GM21390 (cell line): ENCODE data around the gene MCCD1.

Experiments
- ATAC-seq: cut with Tn5 transposase; IDR thresholded peaks from one replicate; pipeline ENCODE4 v1.9.1; 2021; ENCODE audit not compliant: unreplicated experiment

MCCD1 gene

DNA sequence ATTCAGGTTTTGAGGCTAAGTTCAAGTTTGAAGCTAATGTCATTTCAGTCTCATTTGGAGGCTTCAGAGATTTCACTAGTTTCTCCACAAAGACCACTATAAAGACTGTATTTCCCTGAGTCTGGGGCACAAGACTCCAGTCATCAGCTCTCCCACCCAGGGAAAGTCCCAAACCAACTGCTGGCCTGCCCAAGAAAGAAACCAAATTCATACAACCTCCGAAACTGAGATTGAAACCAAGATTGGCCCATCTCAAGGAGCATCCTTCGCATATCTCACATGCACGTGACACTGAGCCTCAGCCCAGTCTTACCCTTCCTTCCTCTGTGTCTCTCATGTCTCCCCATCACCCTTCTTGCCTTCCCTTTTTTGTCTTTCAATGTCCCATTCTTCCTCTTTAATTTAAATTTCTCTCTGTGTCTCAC, 39.8 kb downstream of the MCCD1 start:
- ATAC-seq: peak; percentile 56

DNA sequence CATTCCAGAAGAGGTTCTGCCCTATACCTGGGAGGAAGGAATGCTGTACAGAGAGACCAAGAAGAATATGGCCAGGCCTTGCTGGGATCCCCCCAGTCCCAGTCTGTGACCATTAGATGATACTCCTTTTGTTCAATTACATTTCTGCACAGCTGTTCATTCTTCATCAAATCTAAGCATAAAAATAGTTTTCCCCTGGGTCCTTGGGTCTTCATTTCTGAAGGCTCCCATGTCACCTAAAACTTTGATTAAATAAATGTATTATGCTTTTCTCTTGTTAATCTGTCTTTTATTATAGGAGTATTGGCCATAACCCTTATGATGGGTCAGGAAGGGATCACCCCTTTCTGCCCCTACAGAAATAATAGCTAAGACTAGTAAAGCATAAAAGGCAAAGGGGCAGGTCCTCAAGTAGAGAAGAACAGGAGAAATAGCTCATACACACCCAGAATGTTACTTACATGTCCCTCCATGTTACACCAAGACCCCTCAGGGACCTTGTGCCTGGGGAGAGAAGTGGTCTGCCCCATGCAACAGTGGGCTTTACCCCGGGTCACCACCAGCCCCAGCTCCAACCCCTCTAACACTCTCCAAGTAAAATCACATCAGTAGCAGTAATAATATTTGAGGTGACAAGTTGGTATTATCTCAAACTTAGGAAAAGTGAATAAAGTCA, 41.2 kb downstream of the MCCD1 start:
- no peak for ATAC-seq

DNA sequence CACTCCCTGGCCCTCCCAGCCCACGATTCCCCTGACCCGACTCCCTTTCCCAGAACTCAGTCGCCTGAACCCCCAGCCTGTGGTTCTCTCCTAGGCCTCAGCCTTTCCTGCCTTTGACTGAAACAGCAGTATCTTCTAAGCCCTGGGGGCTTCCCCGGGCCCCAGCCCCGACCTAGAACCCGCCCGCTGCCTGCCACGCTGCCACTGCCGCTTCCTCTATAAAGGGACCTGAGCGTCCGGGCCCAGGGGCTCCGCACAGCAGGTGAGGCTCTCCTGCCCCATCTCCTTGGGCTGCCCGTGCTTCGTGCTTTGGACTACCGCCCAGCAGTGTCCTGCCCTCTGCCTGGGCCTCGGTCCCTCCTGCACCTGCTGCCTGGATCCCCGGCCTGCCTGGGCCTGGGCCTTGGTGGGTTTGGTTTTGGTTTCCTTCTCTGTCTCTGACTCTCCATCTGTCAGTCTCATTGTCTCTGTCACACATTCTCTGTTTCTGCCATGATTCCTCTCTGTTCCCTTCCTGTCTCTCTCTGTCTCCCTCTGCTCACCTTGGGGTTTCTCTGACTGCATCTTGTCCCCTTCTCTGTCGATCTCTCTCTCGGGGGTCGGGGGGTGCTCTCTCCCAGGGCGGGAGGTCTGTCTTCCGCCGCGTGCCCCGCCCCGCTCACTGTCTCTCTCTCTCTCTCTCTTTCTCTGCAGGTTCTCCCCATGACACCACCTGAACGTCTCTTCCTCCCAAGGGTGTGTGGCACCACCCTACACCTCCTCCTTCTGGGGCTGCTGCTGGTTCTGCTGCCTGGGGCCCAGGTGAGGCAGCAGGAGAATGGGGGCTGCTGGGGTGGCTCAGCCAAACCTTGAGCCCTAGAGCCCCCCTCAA, 43.5 kb downstream of the MCCD1 start, which contains the start of gene LTA:
TSS of gene LTA (plus strand) at position 249 of the 871 bp plus-strand sequence. CDS start at position 703, 454 bp downstream.
- no peak for ATAC-seq

DNA sequence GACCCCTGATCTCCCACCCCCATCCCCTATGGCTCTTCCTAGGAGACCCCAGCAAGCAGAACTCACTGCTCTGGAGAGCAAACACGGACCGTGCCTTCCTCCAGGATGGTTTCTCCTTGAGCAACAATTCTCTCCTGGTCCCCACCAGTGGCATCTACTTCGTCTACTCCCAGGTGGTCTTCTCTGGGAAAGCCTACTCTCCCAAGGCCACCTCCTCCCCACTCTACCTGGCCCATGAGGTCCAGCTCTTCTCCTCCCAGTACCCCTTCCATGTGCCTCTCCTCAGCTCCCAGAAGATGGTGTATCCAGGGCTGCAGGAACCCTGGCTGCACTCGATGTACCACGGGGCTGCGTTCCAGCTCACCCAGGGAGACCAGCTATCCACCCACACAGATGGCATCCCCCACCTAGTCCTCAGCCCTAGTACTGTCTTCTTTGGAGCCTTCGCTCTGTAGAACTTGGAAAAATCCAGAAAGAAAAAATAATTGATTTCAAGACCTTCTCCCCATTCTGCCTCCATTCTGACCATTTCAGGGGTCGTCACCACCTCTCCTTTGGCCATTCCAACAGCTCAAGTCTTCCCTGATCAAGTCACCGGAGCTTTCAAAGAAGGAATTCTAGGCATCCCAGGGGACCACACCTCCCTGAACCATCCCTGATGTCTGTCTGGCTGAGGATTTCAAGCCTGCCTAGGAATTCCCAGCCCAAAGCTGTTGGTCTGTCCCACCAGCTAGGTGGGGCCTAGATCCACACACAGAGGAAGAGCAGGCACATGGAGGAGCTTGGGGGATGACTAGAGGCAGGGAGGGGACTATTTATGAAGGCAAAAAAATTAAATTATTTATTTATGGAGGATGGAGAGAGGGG, 44.7 kb downstream of the MCCD1 start:
- ATAC-seq: no peak

DNA sequence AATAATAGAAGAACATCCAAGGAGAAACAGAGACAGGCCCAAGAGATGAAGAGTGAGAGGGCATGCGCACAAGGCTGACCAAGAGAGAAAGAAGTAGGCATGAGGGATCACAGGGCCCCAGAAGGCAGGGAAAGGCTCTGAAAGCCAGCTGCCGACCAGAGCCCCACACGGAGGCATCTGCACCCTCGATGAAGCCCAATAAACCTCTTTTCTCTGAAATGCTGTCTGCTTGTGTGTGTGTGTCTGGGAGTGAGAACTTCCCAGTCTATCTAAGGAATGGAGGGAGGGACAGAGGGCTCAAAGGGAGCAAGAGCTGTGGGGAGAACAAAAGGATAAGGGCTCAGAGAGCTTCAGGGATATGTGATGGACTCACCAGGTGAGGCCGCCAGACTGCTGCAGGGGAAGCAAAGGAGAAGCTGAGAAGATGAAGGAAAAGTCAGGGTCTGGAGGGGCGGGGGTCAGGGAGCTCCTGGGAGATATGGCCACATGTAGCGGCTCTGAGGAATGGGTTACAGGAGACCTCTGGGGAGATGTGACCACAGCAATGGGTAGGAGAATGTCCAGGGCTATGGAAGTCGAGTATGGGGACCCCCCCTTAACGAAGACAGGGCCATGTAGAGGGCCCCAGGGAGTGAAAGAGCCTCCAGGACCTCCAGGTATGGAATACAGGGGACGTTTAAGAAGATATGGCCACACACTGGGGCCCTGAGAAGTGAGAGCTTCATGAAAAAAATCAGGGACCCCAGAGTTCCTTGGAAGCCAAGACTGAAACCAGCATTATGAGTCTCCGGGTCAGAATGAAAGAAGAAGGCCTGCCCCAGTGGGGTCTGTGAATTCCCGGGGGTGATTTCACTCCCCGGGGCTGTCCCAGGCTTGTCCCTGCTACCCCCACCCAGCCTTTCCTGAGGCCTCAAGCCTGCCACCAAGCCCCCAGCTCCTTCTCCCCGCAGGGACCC, 45.6 kb downstream of the MCCD1 start:
- ATAC-seq: no peak

DNA sequence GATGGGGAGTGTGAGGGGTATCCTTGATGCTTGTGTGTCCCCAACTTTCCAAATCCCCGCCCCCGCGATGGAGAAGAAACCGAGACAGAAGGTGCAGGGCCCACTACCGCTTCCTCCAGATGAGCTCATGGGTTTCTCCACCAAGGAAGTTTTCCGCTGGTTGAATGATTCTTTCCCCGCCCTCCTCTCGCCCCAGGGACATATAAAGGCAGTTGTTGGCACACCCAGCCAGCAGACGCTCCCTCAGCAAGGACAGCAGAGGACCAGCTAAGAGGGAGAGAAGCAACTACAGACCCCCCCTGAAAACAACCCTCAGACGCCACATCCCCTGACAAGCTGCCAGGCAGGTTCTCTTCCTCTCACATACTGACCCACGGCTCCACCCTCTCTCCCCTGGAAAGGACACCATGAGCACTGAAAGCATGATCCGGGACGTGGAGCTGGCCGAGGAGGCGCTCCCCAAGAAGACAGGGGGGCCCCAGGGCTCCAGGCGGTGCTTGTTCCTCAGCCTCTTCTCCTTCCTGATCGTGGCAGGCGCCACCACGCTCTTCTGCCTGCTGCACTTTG, 46.7 kb downstream of the MCCD1 start, which contains the start of gene TNF:
TSS of gene TNF (plus strand) at position 231 of the 567 bp plus-strand sequence. CDS start at position 408, 177 bp downstream.
- ATAC-seq: no peak

GRCh38 chr6:31575952-31576685, 47.4 kb downstream of the MCCD1 start:
- no peak for ATAC-seq

- ATAC-seq: no peak
Observed at GRCh38 chr6:31576897-31577578, 48.3 kb downstream of the MCCD1 start.

DNA sequence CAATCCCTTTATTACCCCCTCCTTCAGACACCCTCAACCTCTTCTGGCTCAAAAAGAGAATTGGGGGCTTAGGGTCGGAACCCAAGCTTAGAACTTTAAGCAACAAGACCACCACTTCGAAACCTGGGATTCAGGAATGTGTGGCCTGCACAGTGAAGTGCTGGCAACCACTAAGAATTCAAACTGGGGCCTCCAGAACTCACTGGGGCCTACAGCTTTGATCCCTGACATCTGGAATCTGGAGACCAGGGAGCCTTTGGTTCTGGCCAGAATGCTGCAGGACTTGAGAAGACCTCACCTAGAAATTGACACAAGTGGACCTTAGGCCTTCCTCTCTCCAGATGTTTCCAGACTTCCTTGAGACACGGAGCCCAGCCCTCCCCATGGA, 48.8 kb downstream of the MCCD1 start:
- no peak for ATAC-seq

GRCh38 chr6:31578184-31579118, 49.7 kb downstream of the MCCD1 start:
- no peak for ATAC-seq

- ATAC-seq: no peak
Observed at GRCh38 chr6:31579119-31579505, 50.4 kb downstream of the MCCD1 start.
